HepG2 (cell line): Measurements from ENCODE around the gene USP32. TPM values are rescaled to one million over a fixed set of nuclear protein-coding genes. Genes with fewer than 3 reads are reported as not detected.

Source experiments
- ATF6 ChIP-seq: sonication (generic); formaldehyde crosslinking; conservative IDR thresholded peaks from 2 replicates; pipeline ENCODE4 v1.4.0; 2020; ENCODE audit warnings: missing genetic modification reagents
- ETV5 ChIP-seq: IDR thresholded peaks from 2 replicates; pipeline ENCODE4 v1.6.1; 2018; ENCODE audit warnings: missing biosample characterization, missing genetic modification reagents, inconsistent platforms, borderline replicate concordance
- GATAD1 ChIP-seq: IDR thresholded peaks from 2 replicates; pipeline ENCODE4 v1.6.1; 2016; ENCODE audit warnings: missing genetic modification reagents, missing compliant biosample characterization
- HMGXB4 ChIP-seq, 2 experiments: sonication (generic) in 1 of 2; formaldehyde crosslinking in 1 of 2; IDR thresholded peaks; 2 replicates each; pipeline versions ENCODE4 v1.4.0 to v1.6.1; 2018 to 2020; ENCODE audit warnings: missing genetic modification reagents in 2 of 2, borderline replicate concordance in 1 of 2, low read depth in 1 of 2, mild to moderate bottlenecking in 1 of 2, missing biosample characterization in 1 of 2
- HOMEZ ChIP-seq: IDR thresholded peaks from 2 replicates; pipeline ENCODE4 v1.6.1; 2016; ENCODE audit warnings: low read depth
- KMT2B ChIP-seq: IDR thresholded peaks from 2 replicates; pipeline ENCODE4 v1.6.1; 2016; ENCODE audit warnings: missing genetic modification reagents, missing compliant biosample characterization
- MXI1 ChIP-seq: IDR thresholded peaks from 3 replicates; pipeline ENCODE4 v1.6.1; 2012; ENCODE audit warnings: low read depth, low read length, inconsistent platforms, borderline replicate concordance
- POGK ChIP-seq: sonication (generic); formaldehyde crosslinking; conservative IDR thresholded peaks from 2 replicates; pipeline ENCODE4 v1.8.0; 2022; ENCODE audit warnings: mild to moderate bottlenecking, moderate library complexity, missing genetic modification reagents
- PRMT3 ChIP-seq: sonication (generic); formaldehyde crosslinking; IDR thresholded peaks from 2 replicates; pipeline ENCODE4 v1.8.1; 2022; ENCODE audit warnings: low read depth, mild to moderate bottlenecking, moderate library complexity, missing genetic modification reagents, borderline replicate concordance
- SIN3B ChIP-seq: fragments of 150-350 bp; IDR thresholded peaks from 2 replicates; pipeline ENCODE4 v1.6.1; 2014; ENCODE audit warnings: low read length
- SMC3 ChIP-seq: IDR thresholded peaks from 2 replicates; pipeline ENCODE4 v1.6.1; 2011; ENCODE audit warnings: low read length, improper control_type of control experiment
- SOX13 ChIP-seq, 3 experiments: fragments of 450-650 bp in 1 of 3; sonication (generic) in 1 of 3; formaldehyde crosslinking in 1 of 3; IDR thresholded peaks in 2 of 3; conservative IDR thresholded peaks in 1 of 3; 2 replicates each; pipeline versions ENCODE4 v1.5.0 to v1.6.1; 2016 to 2020; ENCODE audit warnings: antibody characterized with exemption in 1 of 3, mild to moderate bottlenecking in 1 of 3, missing compliant biosample characterization in 1 of 3, missing genetic modification reagents in 1 of 3, moderate library complexity in 1 of 3
- SP5 ChIP-seq: IDR thresholded peaks from 2 replicates; pipeline ENCODE4 v1.6.1; 2016; ENCODE audit warnings: low read depth, borderline replicate concordance
- SSRP1 ChIP-seq: IDR thresholded peaks from 2 replicates; pipeline ENCODE4 v1.6.1; 2016; ENCODE audit warnings: control low read depth
- TSC22D2 ChIP-seq: sonication (generic); formaldehyde crosslinking; IDR thresholded peaks from 2 replicates; pipeline ENCODE4 v1.5.1; 2020; ENCODE audit warnings: missing genetic modification reagents, mild to moderate bottlenecking, borderline replicate concordance
- ZMYM3 ChIP-seq: sonication (generic); formaldehyde crosslinking; IDR thresholded peaks from 2 replicates; pipeline ENCODE4 v1.5.1; 2020; ENCODE audit warnings: mild to moderate bottlenecking, missing genetic modification reagents
- ZNF329 ChIP-seq: sonication (generic); formaldehyde crosslinking; IDR thresholded peaks from 2 replicates; pipeline ENCODE4 v1.9.0; 2021; ENCODE audit warnings: low read depth, mild to moderate bottlenecking, missing genetic modification reagents
- ZNF496 ChIP-seq: sonication (generic); formaldehyde crosslinking; IDR thresholded peaks from 2 replicates; pipeline ENCODE4 v1.8.1; 2023; ENCODE audit warnings: mild to moderate bottlenecking, moderate library complexity, missing genetic modification reagents; ENCODE audit not compliant: insufficient replicate concordance
- ZNF580 ChIP-seq: IDR thresholded peaks from 2 replicates; pipeline ENCODE4 v1.6.1; 2016; ENCODE audit warnings: low read depth, borderline replicate concordance
- polyA plus RNA-seq, 8 experiments: library from polyadenylated mRNA; depleted of rRNA in 3 of 8; stranded (reverse) in 7 of 8; unstranded in 1 of 8; fragments of >200 nt; fragmentation: Illumina TruSeq in 4 of 8; extraction: Trizol in 4 of 8; gene quantifications; 2 replicates each; pipeline versions ENCODE4 v1.2.1 to v1.2.3, GENCODE V29; 2011 to 2016; ENCODE audit warnings: low read depth in 4 of 8, missing spikeins in 1 of 8, mixed read lengths in 1 of 8; ENCODE audit not compliant: insufficient read depth in 1 of 8
- total RNA-seq, 5 experiments: library from RNA; depleted of rRNA; stranded (reverse); fragments of >200 nt; fragmentation: Illumina TruSeq; extraction: Trizol; gene quantifications; 2 replicates each; pipeline ENCODE4 v1.2.3, GENCODE V29; 2016; ENCODE audit warnings: low read depth in 1 of 5

Gene USP32
- total and polyA plus RNA-seq, 2 of the 13 experiments (the other 11 are each of a cell fraction or from before 2014, with no cell fraction given) = 24.9 to 39.9 TPM

GRCh38 chr17:60435244-60436167 lies 43.6 kb upstream of the USP32 start (continued):
- 0 out of 2 replicates have a peak, but pooled peaks have one; percentile 28 for TF ChIP-seq ETV5 (CRISPR knock-in tag)
- peak; percentile 50; the same call in 1 of the 2 replicates for TF ChIP-seq HOMEZ
- no peak for TF ChIP-seq PRMT3 (CRISPR knock-in tag)
- TF ChIP-seq ZNF329 (CRISPR knock-in tag) = no peak
- TF ChIP-seq GATAD1 (CRISPR knock-in tag) = peak; percentile 27; the same call in 1 of the 2 replicates
- peak; percentile 70; the same call in 1 of the 2 replicates for TF ChIP-seq ZNF580 (CRISPR knock-in tag)
- TF ChIP-seq SSRP1 (CRISPR knock-in tag) = 0 out of 2 replicates have a peak, but pooled peaks have one; percentile 55
- TF ChIP-seq SP5 (CRISPR knock-in tag) = 0 out of 2 replicates have a peak, but pooled peaks have one; percentile 17
- TF ChIP-seq MXI1 = 0 out of 3 replicates have a peak, but pooled peaks have one; percentile 20
- 0 out of 2 replicates have a peak, but pooled peaks have one; percentile 46 for TF ChIP-seq ATF6
- TF ChIP-seq POGK (CRISPR knock-in tag) = 0 out of 2 replicates have a peak, but pooled peaks have one; percentile 35
- TF ChIP-seq SMC3 = peak; percentile 93
- TF ChIP-seq SOX13 (IDR thresholded peaks at IDR 0.05) = no peak
- TF ChIP-seq SOX13 (CRISPR knock-in tag; conservative IDR thresholded peaks at IDR 0.05 in 1 of 2, IDR thresholded peaks at IDR 0.05 in 1 of 2) = 0 out of 4 replicates have a peak, but pooled peaks of 1 of the 2 experiments have one; percentile 17
- TF ChIP-seq TSC22D2 (CRISPR knock-in tag) = peak; percentile 86; the same call in 1 of the 2 replicates
- no peak for TF ChIP-seq ZMYM3 (CRISPR knock-in tag)
- 0 out of 2 replicates have a peak, but pooled peaks have one; percentile 40 for TF ChIP-seq KMT2B
- peak; percentile 25 to 76; a peak in 2 of 4 replicates for TF ChIP-seq HMGXB4 (CRISPR knock-in tag; IDR thresholded peaks at IDR 0.05; ENCODE audit: borderline replicate concordance in 1 of 2, low read depth in 1 of 2)
- TF ChIP-seq ZNF496 (CRISPR knock-in tag) = no peak
- peak; percentile 57; the same call in 1 of the 2 replicates for TF ChIP-seq SIN3B
